Measurements from ENCODE around the gene MIER1. TPM values are rescaled to one million over a fixed set of nuclear protein-coding genes. Genes with fewer than 3 reads are reported as not detected.
A peak's percentile ranks its signal among the peaks of the same experiment; 100 is the strongest.

MIER1 gene
- total and polyA plus RNA-seq, 3 experiments from 2014 or later = 38.6 to 55.3 (median 53.1) TPM

DNA sequence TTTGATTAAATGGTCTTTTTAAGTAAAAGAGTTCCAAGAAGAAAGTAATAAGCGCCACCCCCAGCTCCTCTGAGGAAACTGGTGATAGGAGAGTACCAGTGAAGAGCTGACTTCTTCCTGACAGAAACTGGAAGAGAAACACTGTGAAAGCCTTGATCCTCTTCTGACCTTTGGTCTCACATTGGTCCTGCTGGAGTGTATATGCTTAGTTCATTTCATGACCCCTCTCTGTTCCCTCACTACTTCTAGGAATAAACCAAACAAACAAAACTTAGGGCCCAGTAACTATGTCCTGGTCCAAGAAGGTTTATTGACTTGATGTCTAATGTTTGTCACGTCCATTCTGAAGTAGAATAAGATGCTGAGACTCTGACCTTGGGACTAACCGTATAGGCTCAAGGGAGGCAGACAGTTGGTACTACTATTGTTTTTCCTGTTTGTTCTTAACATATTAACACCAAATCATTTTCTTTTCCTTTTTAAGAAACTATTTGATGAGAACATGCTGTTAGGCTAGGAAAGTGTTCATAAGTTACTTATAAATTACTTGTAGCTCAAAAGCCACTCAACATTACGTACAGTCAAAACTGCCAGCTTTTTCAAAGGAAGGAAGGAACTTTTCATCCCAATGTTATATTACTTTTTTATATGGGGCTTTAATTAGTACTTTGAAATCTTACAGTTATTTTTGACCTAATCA lies 57.9 kb downstream of the MIER1 start:
- H3K4me3 Mint-ChIP-seq = no peak overlapping the region
- H3K36me3 Mint-ChIP-seq = peaks cover 0 to 75% (median 12%) of the 10 kb centered on the region in 3 donors
- Histone ChIP-seq H3K4me3 (ENCODE audit: low read length) (no peak overlapping the region), H3K36me3 (ENCODE audit: insufficient read depth, low read length) (peaks cover 38% of the 10 kb centered on the region), H3K4me1 (ENCODE audit: insufficient read depth, low read length) (peaks cover 15% of the 10 kb centered on the region), H3K27ac (ENCODE audit: low read depth, low read length) (no peak overlapping the region), H3K9me3 (ENCODE audit: low read length) (no peaks in the 10 kb centered on the region), H3K27me3 (ENCODE audit: insufficient read depth, low read length, poor library complexity, severe bottlenecking) (no peaks in the 10 kb centered on the region)
- ChIA-PET POLR2A (no interaction called here), CTCF (no interaction called here)
- peaks cover 19 to 35% (median 26%) of the 10 kb centered on the region in 3 donors for H3K4me1 Mint-ChIP-seq
- H3K9me3 Mint-ChIP-seq = no peaks in the 10 kb centered on the region
- no peak for DNase-seq
- H3K27me3 Mint-ChIP-seq = no peaks in the 10 kb centered on the region
- H3K27ac Mint-ChIP-seq = peak overlapping the region in 4 of 8 donors; percentile 34 to 94 (median 79)

DNA sequence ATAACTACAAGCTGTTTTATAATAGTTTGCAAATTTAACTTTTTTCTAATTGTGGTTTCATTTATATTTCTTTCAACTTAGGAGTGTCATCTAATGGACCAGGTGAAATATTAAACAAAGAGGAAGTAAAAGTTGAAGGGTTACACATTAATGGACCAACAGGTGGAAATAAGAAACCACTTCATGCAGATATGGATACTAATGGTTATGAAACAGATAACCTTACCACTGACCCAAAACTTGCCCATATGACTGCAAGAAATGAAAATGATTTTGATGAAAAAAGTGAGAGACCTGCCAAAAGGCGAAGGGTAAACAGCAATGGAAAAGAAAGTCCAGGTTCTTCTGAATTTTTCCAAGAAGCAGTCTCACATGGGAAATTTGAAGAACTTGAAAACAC lies 59.7 kb downstream of the MIER1 start:
- Histone ChIP-seq H3K9me3 (ENCODE audit: low read length) (no peaks in the 10 kb centered on the region), H3K36me3 (ENCODE audit: insufficient read depth, low read length) (peaks cover 46% of the 10 kb centered on the region), H3K27me3 (ENCODE audit: insufficient read depth, low read length, poor library complexity, severe bottlenecking) (no peaks in the 10 kb centered on the region), H3K4me3 (ENCODE audit: low read length) (no peak overlapping the region), H3K4me1 (ENCODE audit: insufficient read depth, low read length) (peaks cover 15% of the 10 kb centered on the region), H3K27ac (ENCODE audit: low read depth, low read length) (no peak overlapping the region)
- ChIA-PET CTCF (no interaction called here), POLR2A (no interaction called here)
- no peaks in the 10 kb centered on the region for H3K27me3 Mint-ChIP-seq
- peaks cover 0 to 77% (median 12%) of the 10 kb centered on the region in 3 donors for H3K36me3 Mint-ChIP-seq
- peaks cover 19 to 28% (median 26%) of the 10 kb centered on the region in 3 donors for H3K4me1 Mint-ChIP-seq
- peak overlapping the region in 6 of 8 donors; percentile 19 to 69 (median 52) for H3K27ac Mint-ChIP-seq
- DNase-seq = no peak
- H3K4me3 Mint-ChIP-seq = no peak overlapping the region
- no peaks in the 10 kb centered on the region for H3K9me3 Mint-ChIP-seq

DNA sequence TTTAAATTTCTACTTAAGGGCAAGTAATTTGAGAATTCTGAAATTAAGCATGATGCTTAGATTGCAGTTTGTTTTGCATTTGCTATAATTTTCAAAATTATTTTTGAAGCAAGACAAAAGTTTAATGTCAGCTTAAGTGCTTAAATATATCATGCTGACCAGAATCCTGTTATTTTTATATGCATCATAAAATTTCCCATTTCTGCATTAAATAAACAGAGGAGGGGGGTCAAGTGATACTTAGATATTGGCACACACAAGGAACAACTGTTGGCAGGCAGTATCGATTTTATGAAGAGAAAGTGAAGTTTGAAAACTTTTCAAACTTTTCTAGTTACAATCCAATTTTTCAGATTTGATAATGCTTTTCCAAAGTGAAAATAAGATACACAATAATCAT lies 61.0 kb downstream of the MIER1 start:
- H3K36me3 ChIP-seq (ENCODE audit: insufficient read depth, low read length) = peaks cover 46% of the 10 kb centered on the region
- DNase-seq = no peak
- Mint-ChIP-seq H3K27me3 (no peaks in the 10 kb centered on the region), H3K36me3 (peaks cover 2 to 81% (median 10%) of the 10 kb centered on the region in 3 donors), H3K4me3 (no peak overlapping the region), H3K27ac (peak overlapping the region in 1 of 8 donors; percentile 15), H3K9me3 (no peaks in the 10 kb centered on the region), H3K4me1 (peaks cover 15 to 21% (median 18%) of the 10 kb centered on the region in 3 donors)
- no peak overlapping the region for H3K4me3 ChIP-seq (ENCODE audit: low read length)
- POLR2A ChIA-PET = no interaction called here
- CTCF ChIA-PET = interaction anchor here (0.7 to 1.6 kb wide), 2 partner anchors 10 to 141 kb away, joined by 3 to 4 read pairs; no protein-coding TSS in a partner anchor
- no peak overlapping the region for H3K27ac ChIP-seq (ENCODE audit: low read depth, low read length)
- no peaks in the 10 kb centered on the region for H3K27me3 ChIP-seq (ENCODE audit: insufficient read depth, low read length, poor library complexity, severe bottlenecking)
- H3K9me3 ChIP-seq (ENCODE audit: low read length) = no peaks in the 10 kb centered on the region
- H3K4me1 ChIP-seq (ENCODE audit: insufficient read depth, low read length) = peaks cover 10% of the 10 kb centered on the region

DNA sequence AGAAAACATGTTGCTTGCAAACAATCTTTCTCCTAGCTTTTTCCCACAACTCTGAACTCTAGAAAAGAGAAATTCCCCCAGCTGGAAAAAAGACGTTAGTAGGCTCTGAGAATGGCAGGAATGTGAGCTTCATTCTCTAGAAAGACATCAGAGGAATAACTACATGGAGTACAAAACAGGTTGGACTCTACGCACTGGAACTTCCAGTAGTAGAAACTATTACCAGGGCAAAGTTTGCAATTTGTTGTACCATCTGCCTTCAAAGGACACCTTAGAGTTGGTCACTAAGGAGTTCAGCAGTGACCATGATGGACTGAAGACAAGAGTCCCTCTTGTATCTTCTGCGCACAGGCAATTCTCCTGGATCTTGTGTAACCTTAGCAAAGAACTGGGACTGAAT lies 68.3 kb downstream of the MIER1 start:
- Histone ChIP-seq H3K4me3 (ENCODE audit: low read length) (no peak overlapping the region), H3K27me3 (ENCODE audit: insufficient read depth, low read length, poor library complexity, severe bottlenecking) (no peaks in the 10 kb centered on the region), H3K27ac (ENCODE audit: low read depth, low read length) (no peak overlapping the region), H3K9me3 (ENCODE audit: low read length) (no peaks in the 10 kb centered on the region), H3K4me1 (ENCODE audit: insufficient read depth, low read length) (no peaks in the 10 kb centered on the region), H3K36me3 (ENCODE audit: insufficient read depth, low read length) (peaks cover 9% of the 10 kb centered on the region)
- Mint-ChIP-seq H3K4me1 (peaks cover 2 to 9% (median 9%) of the 10 kb centered on the region in 3 donors), H3K36me3 (peaks cover 4 to 35% (median 5%) of the 10 kb centered on the region in 3 donors), H3K9me3 (no peaks in the 10 kb centered on the region), H3K4me3 (no peak overlapping the region), H3K27ac (no peak overlapping the region), H3K27me3 (no peaks in the 10 kb centered on the region)
- POLR2A ChIA-PET = no interaction called here
- CTCF ChIA-PET = interaction anchor here (1.4 kb wide), 1 partner anchor 156 kb away, joined by 4 read pairs; no protein-coding TSS in a partner anchor
- no peak for DNase-seq

DNA sequence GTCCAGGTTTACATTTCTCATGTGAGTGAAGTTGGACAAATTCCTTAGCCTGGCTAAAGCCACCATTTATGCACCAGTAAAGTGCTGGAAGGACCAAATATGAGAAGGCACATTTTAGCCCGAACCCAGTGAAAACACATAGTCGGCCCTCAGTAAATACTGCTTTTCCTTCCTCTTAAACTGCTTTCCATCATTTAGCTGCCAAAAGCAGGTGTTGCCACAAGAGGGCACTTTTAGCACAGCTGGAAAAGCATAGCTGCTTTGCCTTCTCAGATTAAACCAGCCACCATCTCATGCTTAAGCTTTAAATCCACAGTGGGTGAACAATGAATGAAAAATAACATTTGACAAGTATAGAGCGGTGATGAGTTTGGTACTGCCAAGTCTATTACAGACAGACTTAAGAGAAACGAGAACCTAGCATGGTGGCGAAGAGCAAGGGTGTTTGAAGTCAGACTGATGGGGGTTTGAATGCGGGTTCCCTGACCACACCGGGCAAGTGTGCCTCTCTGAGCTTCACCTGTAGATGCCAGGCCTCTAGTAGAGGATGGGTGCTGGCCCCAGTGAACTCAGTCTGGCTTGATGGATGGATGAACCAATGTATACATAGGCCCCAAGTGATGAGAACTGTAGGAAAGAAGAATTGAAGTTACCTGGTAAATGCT lies 71.4 kb downstream of the MIER1 start:
- Mint-ChIP-seq H3K36me3 (peaks cover 0 to 24% (median 0%) of the 10 kb centered on the region in 3 donors), H3K4me3 (no peak overlapping the region), H3K27me3 (no peaks in the 10 kb centered on the region), H3K27ac (no peak overlapping the region), H3K9me3 (no peaks in the 10 kb centered on the region), H3K4me1 (peaks cover 8 to 23% (median 19%) of the 10 kb centered on the region in 3 donors)
- peak; percentile 10 to 67 (median 32) for DNase-seq
- ChIA-PET POLR2A (interaction anchor here (0.6 to 1.5 kb wide), 3 partner anchors 18 to 57 kb away, joined by 3 to 6 read pairs (median 4); partner anchors contain the start of gene SLC35D1), CTCF (interaction anchor here (0.7 to 3.5 kb wide), 12 partner anchors 10 to 528 kb away, joined by 3 to 26 read pairs (median 3); no protein-coding TSS in a partner anchor)
- Histone ChIP-seq H3K27ac (ENCODE audit: low read depth, low read length) (no peak overlapping the region), H3K27me3 (ENCODE audit: insufficient read depth, low read length, poor library complexity, severe bottlenecking) (no peaks in the 10 kb centered on the region), H3K36me3 (ENCODE audit: insufficient read depth, low read length) (no peaks in the 10 kb centered on the region), H3K9me3 (ENCODE audit: low read length) (no peaks in the 10 kb centered on the region), H3K4me3 (ENCODE audit: low read length) (no peak overlapping the region), H3K4me1 (ENCODE audit: insufficient read depth, low read length) (peaks cover 7% of the 10 kb centered on the region)

DNA sequence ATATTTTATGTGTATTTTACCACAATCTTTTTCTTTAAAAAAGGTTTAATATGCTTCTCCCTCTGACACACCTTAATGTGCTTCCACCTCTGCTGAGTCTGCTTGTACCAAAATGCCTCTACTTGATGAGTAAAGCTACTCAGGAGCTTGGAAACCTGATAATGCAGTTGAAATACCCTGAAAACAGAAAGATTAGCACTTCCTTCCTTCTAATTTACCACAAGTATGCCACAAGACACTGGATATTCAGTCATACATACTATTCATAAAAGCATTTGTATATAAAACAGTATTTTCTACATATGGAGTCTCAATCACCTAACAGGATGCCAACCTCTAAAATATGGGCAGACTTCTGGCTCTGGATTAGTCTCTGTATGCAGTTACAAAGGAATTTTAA lies 74.2 kb downstream of the MIER1 start:
- H3K27me3 ChIP-seq (ENCODE audit: insufficient read depth, low read length, poor library complexity, severe bottlenecking) = no peaks in the 10 kb centered on the region
- Mint-ChIP-seq H3K27me3 (no peaks in the 10 kb centered on the region), H3K36me3 (peaks cover 0 to 43% (median 7%) of the 10 kb centered on the region in 3 donors), H3K9me3 (no peaks in the 10 kb centered on the region), H3K4me3 (no peak overlapping the region), H3K4me1 (peaks cover 15 to 31% (median 19%) of the 10 kb centered on the region in 3 donors), H3K27ac (peak overlapping the region in 4 of 8 donors; percentile 1 to 67 (median 56))
- no peak overlapping the region for H3K4me3 ChIP-seq (ENCODE audit: low read length)
- H3K9me3 ChIP-seq (ENCODE audit: low read length) = no peaks in the 10 kb centered on the region
- no peak overlapping the region for H3K27ac ChIP-seq (ENCODE audit: low read depth, low read length)
- ChIA-PET POLR2A (no interaction called here), CTCF (interaction anchor here (0.7 to 1.4 kb wide), 2 partner anchors 150 to 501 kb away, joined by 3 read pairs; no protein-coding TSS in a partner anchor)
- no peaks in the 10 kb centered on the region for H3K36me3 ChIP-seq (ENCODE audit: insufficient read depth, low read length)
- H3K4me1 ChIP-seq (ENCODE audit: insufficient read depth, low read length) = peaks cover 11% of the 10 kb centered on the region
- no peak for DNase-seq

DNA sequence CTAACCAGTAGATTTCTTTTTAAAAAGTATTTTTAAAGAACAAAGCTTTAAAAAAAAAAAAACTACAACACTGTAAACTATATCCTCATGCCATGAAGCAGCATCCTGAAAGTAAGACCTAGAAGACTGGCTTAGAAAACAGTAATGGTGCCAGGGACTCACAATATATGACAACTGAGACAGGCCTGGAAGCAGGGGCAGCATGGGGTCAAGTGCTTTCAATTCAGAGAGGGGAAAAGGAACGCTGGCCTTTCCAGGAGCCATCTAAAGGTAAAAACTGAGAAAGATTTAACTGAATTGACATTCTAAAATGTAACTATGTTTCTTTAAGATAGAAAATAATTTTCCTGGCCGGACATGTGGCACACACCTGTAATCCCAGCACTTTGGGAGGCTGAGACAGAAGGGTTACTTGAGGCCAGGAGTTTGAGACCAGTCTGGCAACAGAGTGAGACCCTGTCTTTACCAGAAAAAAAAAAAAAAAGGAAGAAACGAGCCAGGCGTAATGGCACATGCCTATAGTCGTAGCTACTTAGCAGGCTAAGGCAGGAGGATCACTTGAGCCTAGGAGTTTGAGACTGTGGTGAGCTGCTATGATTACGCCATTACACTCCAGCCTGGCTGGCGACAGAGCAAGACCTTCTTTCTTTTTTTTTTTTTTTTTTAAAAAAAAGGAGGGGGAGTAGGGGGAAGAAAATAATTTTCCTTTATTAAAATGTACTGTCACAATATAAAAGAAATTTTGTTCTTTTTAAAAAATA lies 75.0 kb downstream of the MIER1 start:
- Mint-ChIP-seq H3K27ac (peak overlapping the region in 4 of 8 donors; percentile 24 to 92 (median 58)), H3K36me3 (peaks cover 0 to 46% (median 9%) of the 10 kb centered on the region in 3 donors), H3K4me3 (no peak overlapping the region), H3K27me3 (no peaks in the 10 kb centered on the region), H3K9me3 (no peaks in the 10 kb centered on the region), H3K4me1 (peaks cover 15 to 31% (median 19%) of the 10 kb centered on the region in 3 donors)
- no peaks in the 10 kb centered on the region for H3K27me3 ChIP-seq (ENCODE audit: insufficient read depth, low read length, poor library complexity, severe bottlenecking)
- H3K4me1 ChIP-seq (ENCODE audit: insufficient read depth, low read length) = peaks cover 11% of the 10 kb centered on the region
- no peak overlapping the region for H3K27ac ChIP-seq (ENCODE audit: low read depth, low read length)
- H3K9me3 ChIP-seq (ENCODE audit: low read length) = no peaks in the 10 kb centered on the region
- POLR2A ChIA-PET = no interaction called here
- DNase-seq = no peak
- H3K36me3 ChIP-seq (ENCODE audit: insufficient read depth, low read length) = no peaks in the 10 kb centered on the region
- no peak overlapping the region for H3K4me3 ChIP-seq (ENCODE audit: low read length)
- CTCF ChIA-PET = interaction anchor here (0.7 to 1.4 kb wide), 2 partner anchors 149 to 500 kb away, joined by 3 read pairs; no protein-coding TSS in a partner anchor

All from CD8-positive, alpha-beta memory T cell (primary cell).